OCI-LY7 (cell line): Measurements from ENCODE around the gene AKT3. TPM values are rescaled to one million over a fixed set of nuclear protein-coding genes. Genes with fewer than 3 reads are reported as not detected.

Experiments
- BruUV-seq: library from RNA; stranded (reverse); fragments of 400-500 nt; replicated peaks from 2 replicates; lab custom pipeline; 2021; lab: Mats Ljungman, UMichigan
- CTCF ChIA-PET: fragments of 300-600 bp; sonication (Branson Sonifier 250); formaldehyde crosslinking; loops from one replicate; lab custom pipeline; 2022; ENCODE audit warnings: antibody characterized with exemption; ENCODE audit not compliant: unreplicated experiment; lab: Charles Lee
- POLR2A ChIA-PET: fragments of 300-600 bp; sonication (Branson Sonifier 250); formaldehyde crosslinking; loops from one replicate; lab custom pipeline; 2022; ENCODE audit warnings: antibody characterized with exemption; lab: Charles Lee
- DNase-seq: peaks from one replicate; pipeline ENCODE4 v3.0.0-alpha.2; 2015; ENCODE audit warnings: low spot score
- H2AFZ ChIP-seq: fragments of 200-600 bp; sonication (generic), shearing (Covaris generic); 2 replicates; pipeline ENCODE4 v1.6.1; 2014; ENCODE audit warnings: mild to moderate bottlenecking, antibody characterized with exemption, low read length, moderate library complexity
- H3K27ac ChIP-seq: fragments of 200-600 bp; sonication (generic); 2 replicates; pipeline ENCODE4 v1.5.1; 2014; ENCODE audit warnings: mixed run types, low read depth, mild to moderate bottlenecking, moderate library complexity, low read length, inconsistent platforms; ENCODE audit not compliant: poor library complexity, severe bottlenecking
- H3K36me3 ChIP-seq: fragments of 200-600 bp; sonication (generic); 2 replicates; pipeline ENCODE4 v1.6.1; 2014; ENCODE audit warnings: mild to moderate bottlenecking, antibody characterized with exemption, low read length, moderate library complexity, mixed read lengths; ENCODE audit not compliant: insufficient read depth
- H3K4me1 ChIP-seq: fragments of 200-600 bp; sonication (generic); 2 replicates; pipeline ENCODE4 v1.5.1; 2014; ENCODE audit warnings: mild to moderate bottlenecking, low read length; ENCODE audit not compliant: insufficient read depth, poor library complexity, severe bottlenecking
- H3K4me2 ChIP-seq: fragments of 200-600 bp; sonication (generic); 2 replicates; pipeline ENCODE4 v1.6.1; 2014; ENCODE audit warnings: mild to moderate bottlenecking, low read length
- H3K4me3 ChIP-seq: fragments of 200-600 bp; sonication (generic); 2 replicates; pipeline ENCODE4 v1.5.1; 2014; ENCODE audit warnings: mild to moderate bottlenecking, low read depth, low read length; ENCODE audit not compliant: poor library complexity, severe bottlenecking
- H3K79me2 ChIP-seq: fragments of 200-600 bp; sonication (generic); 2 replicates; pipeline ENCODE4 v1.6.1; 2016; ENCODE audit warnings: low read depth, mild to moderate bottlenecking, low read length, moderate library complexity, mixed read lengths; ENCODE audit not compliant: insufficient read depth
- H3K9me2 ChIP-seq: fragments of 200-600 bp; sonication (generic); 2 replicates; pipeline ENCODE4 v1.6.1; 2016; ENCODE audit warnings: mild to moderate bottlenecking, low read length, mixed read lengths; ENCODE audit not compliant: insufficient read depth
- H3K9me3 ChIP-seq: fragments of 200-600 bp; sonication (generic); 2 replicates; pipeline ENCODE4 v1.6.1; 2014; ENCODE audit warnings: mild to moderate bottlenecking, mixed run types, low read length, mixed read lengths
- H4K20me1 ChIP-seq: fragments of 200-600 bp; sonication (generic); 2 replicates; pipeline ENCODE4 v1.6.1; 2014; ENCODE audit warnings: mild to moderate bottlenecking, antibody characterized with exemption, low read length, moderate library complexity, mixed read lengths; ENCODE audit not compliant: insufficient read depth
- EZH2phosphoT487 ChIP-seq: fragments of 200-600 bp; sonication (generic); IDR thresholded peaks from 2 replicates; pipeline ENCODE4 v1.6.1; 2018; ENCODE audit warnings: low read depth, borderline replicate concordance, mild to moderate bottlenecking, mixed run types, antibody characterized with exemption, low read length, moderate library complexity, mixed read lengths
- intact Hi-C: fragments of 100-400 bp; cut with micrococcal nuclease; formaldehyde crosslinking; loops from one replicate; pipeline ENCODE4 v1.10.0; 2022; ENCODE audit not compliant: unreplicated experiment
- total RNA-seq, 2 experiments: library from RNA; depleted of rRNA in 1 of 2; stranded (reverse); fragments of >200 nt in 1 of 2; shearing (Covaris generic) in 1 of 2; gene quantifications; 2 replicates each; pipeline ENCODE4 v1.2.3, GENCODE V29; 2014 to 2022
- TF ChIP-seq, protein P1 (sequence below): fragments of 200-600 bp; sonication (generic); conservative IDR thresholded peaks from 2 replicates; pipeline ENCODE4 v1.5.1; 2014; ENCODE audit warnings: mild to moderate bottlenecking, antibody characterized with exemption, low read length, moderate library complexity, mixed read lengths

The AKT3 gene
- total RNA-seq, 2 experiments from 2014 or later = 0.29 TPM; not detected in 1

DNA sequence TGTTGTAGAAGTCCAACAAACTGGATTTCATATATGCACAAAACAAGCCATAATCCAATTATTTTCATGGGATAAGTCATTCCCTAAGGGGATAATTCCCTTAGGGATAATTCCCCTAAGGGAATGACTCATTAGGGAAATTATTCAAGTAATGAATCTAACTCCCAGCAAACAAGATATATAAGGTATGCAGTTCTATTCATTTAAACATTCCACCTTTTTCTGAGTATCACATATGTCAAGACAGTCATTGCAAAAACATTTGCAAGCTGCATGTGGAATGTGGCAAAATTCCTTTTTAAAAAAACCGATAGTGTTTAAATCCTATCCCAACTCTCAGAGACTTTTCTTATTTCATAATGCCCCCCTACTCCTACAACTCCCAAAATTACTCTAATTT lies 131.2 kb downstream of the AKT3 start:
- Histone ChIP-seq H3K4me3 (no peak overlapping the region), H3K9me2 (no peaks in the 10 kb centered on the region), H3K79me2 (no peaks in the 10 kb centered on the region), H3K9me3 (no peaks in the 10 kb centered on the region), H3K27ac (no peak overlapping the region), H2AFZ (no peak overlapping the region), H3K4me2 (no peak overlapping the region), H3K4me1 (no peaks in the 10 kb centered on the region), H3K36me3 (no peaks in the 10 kb centered on the region), H4K20me1 (no peaks in the 10 kb centered on the region; the same call in 1 of the 2 replicates)
- ChIA-PET POLR2A (no interaction called here), CTCF (interaction anchor here (0.6 kb wide), 1 partner anchor 246 kb away, joined by 3 read pairs; no protein-coding TSS in a partner anchor)
- BruUV-seq = no TSS peak
- no peak for DNase-seq
- TF ChIP-seq, protein P1, sequence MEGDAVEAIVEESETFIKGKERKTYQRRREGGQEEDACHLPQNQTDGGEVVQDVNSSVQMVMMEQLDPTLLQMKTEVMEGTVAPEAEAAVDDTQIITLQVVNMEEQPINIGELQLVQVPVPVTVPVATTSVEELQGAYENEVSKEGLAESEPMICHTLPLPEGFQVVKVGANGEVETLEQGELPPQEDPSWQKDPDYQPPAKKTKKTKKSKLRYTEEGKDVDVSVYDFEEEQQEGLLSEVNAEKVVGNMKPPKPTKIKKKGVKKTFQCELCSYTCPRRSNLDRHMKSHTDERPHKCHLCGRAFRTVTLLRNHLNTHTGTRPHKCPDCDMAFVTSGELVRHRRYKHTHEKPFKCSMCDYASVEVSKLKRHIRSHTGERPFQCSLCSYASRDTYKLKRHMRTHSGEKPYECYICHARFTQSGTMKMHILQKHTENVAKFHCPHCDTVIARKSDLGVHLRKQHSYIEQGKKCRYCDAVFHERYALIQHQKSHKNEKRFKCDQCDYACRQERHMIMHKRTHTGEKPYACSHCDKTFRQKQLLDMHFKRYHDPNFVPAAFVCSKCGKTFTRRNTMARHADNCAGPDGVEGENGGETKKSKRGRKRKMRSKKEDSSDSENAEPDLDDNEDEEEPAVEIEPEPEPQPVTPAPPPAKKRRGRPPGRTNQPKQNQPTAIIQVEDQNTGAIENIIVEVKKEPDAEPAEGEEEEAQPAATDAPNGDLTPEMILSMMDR = no peak
- no peak for TF ChIP-seq EZH2phosphoT487
- intact Hi-C loops = no loop called here

DNA sequence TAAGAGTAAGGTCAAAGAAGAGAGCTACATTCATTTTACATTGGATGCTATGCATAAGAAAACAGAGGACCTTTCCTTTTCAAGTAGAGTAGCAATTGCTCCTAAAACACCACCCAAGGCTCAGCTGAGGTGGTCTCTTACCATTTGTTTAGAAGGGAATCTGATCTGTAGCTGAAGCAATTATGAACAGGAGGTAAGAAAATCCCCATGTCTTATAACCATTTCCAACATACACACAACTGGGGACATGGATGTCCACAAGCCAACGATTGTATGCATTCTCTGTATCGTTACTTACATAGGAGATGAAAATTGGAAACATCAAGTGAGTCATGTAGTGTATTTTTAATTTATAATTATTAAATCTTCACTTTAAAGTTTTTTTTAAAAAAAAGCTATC lies 132.0 kb downstream of the AKT3 start:
- Histone ChIP-seq H3K9me2 (no peaks in the 10 kb centered on the region), H4K20me1 (no peaks in the 10 kb centered on the region; the same call in 1 of the 2 replicates), H3K4me3 (no peak overlapping the region), H3K36me3 (no peaks in the 10 kb centered on the region), H3K9me3 (no peaks in the 10 kb centered on the region), H3K4me2 (no peak overlapping the region), H3K79me2 (no peaks in the 10 kb centered on the region), H3K27ac (no peak overlapping the region), H3K4me1 (no peaks in the 10 kb centered on the region), H2AFZ (no peak overlapping the region)
- ChIA-PET POLR2A (no interaction called here), CTCF (no interaction called here)
- no peak for TF ChIP-seq EZH2phosphoT487
- TF ChIP-seq, protein P1 = no peak
- no peak for DNase-seq
- intact Hi-C loops = no loop called here
- BruUV-seq = no TSS peak

GRCh38 chr1:243716906-243717305 lies 133.1 kb downstream of the AKT3 start:
- Histone ChIP-seq H3K4me2 (no peak overlapping the region), H4K20me1 (no peaks in the 10 kb centered on the region; the same call in 1 of the 2 replicates), H3K9me2 (no peaks in the 10 kb centered on the region), H3K79me2 (no peaks in the 10 kb centered on the region), H3K27ac (no peak overlapping the region), H2AFZ (no peak overlapping the region), H3K4me1 (no peaks in the 10 kb centered on the region), H3K36me3 (no peaks in the 10 kb centered on the region), H3K4me3 (no peak overlapping the region), H3K9me3 (no peaks in the 10 kb centered on the region)
- ChIA-PET CTCF (no interaction called here), POLR2A (interaction anchor here (0.7 kb wide), 1 partner anchor 1801 kb away, joined by 3 read pairs; no protein-coding TSS in a partner anchor)
- no peak for TF ChIP-seq EZH2phosphoT487
- TF ChIP-seq, protein P1 = no peak
- no peak for DNase-seq
- intact Hi-C loops = no loop called here
- BruUV-seq = no TSS peak
